NT2/D1 (cell line): ENCODE data around the gene FTO.

Experiments used
- SUZ12 ChIP-seq: IDR thresholded peaks from 2 replicates; pipeline ENCODE4 v1.6.1; 2011; ENCODE audit not compliant: insufficient read length, insufficient read depth; ENCODE audit errors: extremely low read depth
- YY1 ChIP-seq: IDR thresholded peaks from 2 replicates; pipeline ENCODE4 v1.6.1; 2011; ENCODE audit not compliant: insufficient read length, insufficient read depth
- ZNF274 ChIP-seq: IDR thresholded peaks from 2 replicates; pipeline ENCODE4 v1.6.1; 2011; ENCODE audit warnings: mild to moderate bottlenecking, low read depth, low read length

GRCh38 chr16:53732296-53732929 is 28.5 kb downstream of the FTO start:
- TF ChIP-seq YY1: no peak
- no peak for TF ChIP-seq ZNF274
- TF ChIP-seq SUZ12: no peak
